22Rv1 (cell line): ENCODE results near the gene TRIM4.

Experiments
- CTCF ChIP-seq: fragments of 450-650 bp; IDR thresholded peaks from 2 replicates; pipeline ENCODE4 v1.5.1; 2017; ENCODE audit warnings: mild to moderate bottlenecking
- ZFX ChIP-seq: fragments of 450-650 bp; IDR thresholded peaks from 2 replicates; pipeline ENCODE4 v1.6.1; 2017; ENCODE audit warnings: antibody characterized with exemption, borderline replicate concordance

- no peak for TF ChIP-seq CTCF
- no peak for TF ChIP-seq ZFX
Observed at GRCh38 chr7:99926321-99926720, 7.0 kb upstream of the TRIM4 start.
